AG10803 (cell line): ENCODE data around the gene PKN2.

ENCODE experiments used
- DNase-seq: peaks from one replicate; pipeline ENCODE4 v3.0.0; 2010; ENCODE audit warnings: low read depth
- H3K4me3 ChIP-seq: 2 replicates; pipeline ENCODE4 v1.5.1; 2011; ENCODE audit warnings: mild to moderate bottlenecking, low read length, control low read depth
- TF ChIP-seq, protein P1 (sequence below): conservative IDR thresholded peaks from 2 replicates; pipeline ENCODE4 v1.5.1; 2011; ENCODE audit warnings: mild to moderate bottlenecking, low read length, control low read depth, inconsistent platforms

PKN2 gene

DNA sequence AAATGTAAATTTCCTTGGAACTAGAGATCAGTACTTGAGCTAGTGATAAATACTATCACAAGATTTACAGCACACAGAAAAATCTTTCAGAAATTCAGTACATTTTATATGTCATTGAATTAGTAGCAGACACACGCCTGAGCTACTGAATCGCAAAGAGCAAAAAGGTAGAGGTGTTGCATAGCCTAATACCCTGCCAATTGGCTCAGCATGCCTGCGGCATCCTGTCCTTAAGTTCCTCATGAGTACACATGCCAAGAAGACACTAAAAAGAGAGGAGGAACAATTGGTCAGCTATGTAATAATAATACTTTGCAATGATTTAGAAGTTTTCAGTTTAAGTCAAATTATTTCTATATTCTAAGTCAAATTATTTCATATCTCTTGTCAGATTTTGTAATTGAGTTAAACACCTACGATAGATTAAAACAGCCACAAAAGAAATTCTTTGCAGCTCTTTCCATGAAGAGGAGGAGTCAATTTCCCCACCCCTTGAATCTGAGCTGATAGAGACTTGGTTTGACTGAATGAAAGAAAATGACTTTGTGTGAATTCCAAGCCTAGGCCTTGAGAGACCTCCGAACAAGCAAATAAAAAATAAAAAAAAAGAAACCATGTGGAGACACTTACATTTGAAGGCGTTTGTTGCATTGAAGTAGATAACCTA, 36.2 kb upstream of the PKN2 start:
- DNase-seq: no peak
- H3K4me3 ChIP-seq: no peak overlapping the region
- TF ChIP-seq, protein P1, sequence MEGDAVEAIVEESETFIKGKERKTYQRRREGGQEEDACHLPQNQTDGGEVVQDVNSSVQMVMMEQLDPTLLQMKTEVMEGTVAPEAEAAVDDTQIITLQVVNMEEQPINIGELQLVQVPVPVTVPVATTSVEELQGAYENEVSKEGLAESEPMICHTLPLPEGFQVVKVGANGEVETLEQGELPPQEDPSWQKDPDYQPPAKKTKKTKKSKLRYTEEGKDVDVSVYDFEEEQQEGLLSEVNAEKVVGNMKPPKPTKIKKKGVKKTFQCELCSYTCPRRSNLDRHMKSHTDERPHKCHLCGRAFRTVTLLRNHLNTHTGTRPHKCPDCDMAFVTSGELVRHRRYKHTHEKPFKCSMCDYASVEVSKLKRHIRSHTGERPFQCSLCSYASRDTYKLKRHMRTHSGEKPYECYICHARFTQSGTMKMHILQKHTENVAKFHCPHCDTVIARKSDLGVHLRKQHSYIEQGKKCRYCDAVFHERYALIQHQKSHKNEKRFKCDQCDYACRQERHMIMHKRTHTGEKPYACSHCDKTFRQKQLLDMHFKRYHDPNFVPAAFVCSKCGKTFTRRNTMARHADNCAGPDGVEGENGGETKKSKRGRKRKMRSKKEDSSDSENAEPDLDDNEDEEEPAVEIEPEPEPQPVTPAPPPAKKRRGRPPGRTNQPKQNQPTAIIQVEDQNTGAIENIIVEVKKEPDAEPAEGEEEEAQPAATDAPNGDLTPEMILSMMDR: no peak

DNA sequence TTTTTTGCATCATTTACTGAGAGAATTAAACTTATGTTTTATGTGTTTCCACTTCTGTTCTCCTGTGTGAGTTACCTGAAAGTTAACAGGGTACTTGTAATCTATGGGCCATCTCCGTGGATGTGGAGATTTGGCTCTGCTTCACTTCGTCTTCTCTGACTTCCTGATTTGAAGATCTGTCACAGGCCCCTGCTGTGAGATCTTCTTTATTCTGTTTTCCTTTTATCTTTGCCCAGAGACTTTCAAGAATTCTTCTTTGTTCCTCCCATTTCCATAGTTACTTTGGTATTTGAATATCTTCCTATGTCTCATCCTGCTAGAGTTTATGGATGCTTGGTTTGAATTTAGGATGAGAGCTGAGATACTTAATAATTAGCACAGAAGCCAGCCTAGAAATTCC, 35.4 kb upstream of the PKN2 start:
- DNase-seq: no peak
- TF ChIP-seq, protein P1: no peak
- H3K4me3 ChIP-seq: no peak overlapping the region

DNA sequence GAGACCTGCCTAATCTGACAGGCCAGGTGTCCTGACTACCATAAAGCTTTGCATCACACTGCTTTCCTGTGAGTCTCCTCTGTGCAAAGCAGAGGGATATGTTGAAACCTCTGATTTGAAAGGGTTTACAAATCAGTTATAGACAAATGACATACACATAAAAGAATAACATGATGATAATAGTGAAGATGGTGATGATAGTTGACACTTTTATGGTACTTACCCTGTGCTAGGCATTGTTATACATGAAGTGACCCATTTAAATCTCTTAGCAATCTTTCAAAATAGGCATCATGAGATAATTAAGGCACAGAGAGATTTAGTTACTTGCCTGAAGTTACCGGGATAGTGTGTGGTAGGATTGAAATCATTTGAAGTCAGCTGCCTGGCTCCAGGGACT, 34.1 kb upstream of the PKN2 start:
- H3K4me3 ChIP-seq: no peak overlapping the region
- no peak for DNase-seq
- TF ChIP-seq, protein P1: no peak

DNA sequence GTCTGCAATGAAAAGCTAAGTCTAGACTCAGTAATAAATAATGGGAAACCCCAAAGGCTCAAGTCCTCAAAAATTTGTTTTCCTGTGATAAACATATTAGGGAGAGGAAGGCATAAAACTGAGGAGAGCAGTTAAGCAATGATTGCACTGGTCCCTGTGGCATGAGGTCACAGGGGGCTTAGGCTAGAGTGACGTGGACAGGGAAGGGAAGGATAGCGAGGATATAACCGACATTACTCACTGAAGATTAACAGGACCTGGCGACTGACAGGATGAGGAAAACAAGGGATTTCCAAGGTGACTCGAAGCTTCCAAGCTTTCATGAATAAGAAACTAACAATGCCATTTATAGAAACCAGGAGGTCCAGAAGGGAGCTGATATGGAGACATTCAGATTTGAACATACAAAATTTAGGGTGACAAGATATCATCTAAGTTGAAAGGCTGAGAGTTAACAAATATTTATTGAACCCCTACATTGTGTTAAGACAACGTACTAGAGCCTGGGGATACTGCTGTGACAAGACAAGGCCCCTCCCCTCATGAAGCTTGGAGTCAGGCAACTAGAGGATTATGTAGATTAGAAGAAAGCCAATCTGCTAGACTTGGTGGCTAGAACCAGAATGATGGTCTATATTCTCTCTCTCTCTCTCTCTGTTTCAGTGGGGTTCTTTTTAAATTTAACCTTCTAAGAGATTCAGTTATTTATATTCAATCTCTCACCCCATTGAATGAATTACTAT, 33.2 kb upstream of the PKN2 start:
- TF ChIP-seq, protein P1: no peak
- DNase-seq: peak; percentile 12
- H3K4me3 ChIP-seq: no peak overlapping the region

DNA sequence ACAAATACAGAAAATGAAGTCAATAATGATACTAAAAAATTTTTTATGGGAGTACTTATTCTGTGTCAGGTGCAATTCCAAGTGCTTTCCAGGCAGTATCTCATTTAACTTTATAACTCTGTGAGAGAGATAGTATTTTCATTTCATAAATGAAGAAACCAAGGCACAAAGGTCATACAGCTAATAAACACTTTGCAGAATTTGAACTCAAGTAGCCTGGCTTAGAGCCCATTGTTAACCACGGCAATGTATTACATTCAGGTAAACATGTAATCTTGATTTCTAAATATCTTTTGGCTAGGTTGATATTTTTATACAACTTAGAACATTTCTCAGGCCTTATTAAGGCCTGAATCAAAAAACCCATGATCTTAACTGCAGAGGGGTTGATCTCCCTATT, 28.9 kb upstream of the PKN2 start:
- DNase-seq: no peak
- H3K4me3 ChIP-seq: no peak overlapping the region
- TF ChIP-seq, protein P1: no peak

DNA sequence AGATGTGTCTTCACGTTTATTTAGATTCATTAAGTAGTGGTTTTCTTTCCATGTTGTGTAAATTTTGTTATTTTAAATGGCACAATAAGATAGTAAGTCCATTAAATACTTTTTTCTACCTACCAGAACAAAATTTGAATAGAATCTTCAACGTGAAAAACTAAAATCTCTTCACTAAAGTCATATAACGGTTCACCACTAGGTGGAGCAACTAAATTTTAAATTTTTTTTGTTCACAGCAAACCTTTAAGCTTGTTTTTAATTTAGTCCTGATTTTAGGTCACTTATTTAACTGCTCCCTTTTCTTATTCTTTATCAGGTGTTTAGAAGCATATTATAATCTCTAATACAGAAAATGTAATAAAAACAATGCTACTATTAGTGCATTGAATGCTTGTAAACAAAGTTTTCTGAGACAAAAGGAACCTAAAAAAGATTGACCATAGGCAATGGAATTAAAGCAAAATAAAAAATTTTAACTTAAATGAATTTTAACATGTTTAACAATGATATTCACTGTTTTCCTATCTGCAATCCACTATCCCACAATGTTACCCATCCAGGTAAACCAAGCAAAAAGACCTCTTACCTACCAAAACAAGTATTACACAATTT, 28.3 kb upstream of the PKN2 start:
- DNase-seq: peak; percentile 31
- TF ChIP-seq, protein P1: peak; percentile 67
- no peak overlapping the region for H3K4me3 ChIP-seq
